ENCODE measurements around the gene PRKCZ.
A peak's percentile ranks its signal among the peaks of the same experiment; 100 is the strongest.

The PRKCZ gene

DNA sequence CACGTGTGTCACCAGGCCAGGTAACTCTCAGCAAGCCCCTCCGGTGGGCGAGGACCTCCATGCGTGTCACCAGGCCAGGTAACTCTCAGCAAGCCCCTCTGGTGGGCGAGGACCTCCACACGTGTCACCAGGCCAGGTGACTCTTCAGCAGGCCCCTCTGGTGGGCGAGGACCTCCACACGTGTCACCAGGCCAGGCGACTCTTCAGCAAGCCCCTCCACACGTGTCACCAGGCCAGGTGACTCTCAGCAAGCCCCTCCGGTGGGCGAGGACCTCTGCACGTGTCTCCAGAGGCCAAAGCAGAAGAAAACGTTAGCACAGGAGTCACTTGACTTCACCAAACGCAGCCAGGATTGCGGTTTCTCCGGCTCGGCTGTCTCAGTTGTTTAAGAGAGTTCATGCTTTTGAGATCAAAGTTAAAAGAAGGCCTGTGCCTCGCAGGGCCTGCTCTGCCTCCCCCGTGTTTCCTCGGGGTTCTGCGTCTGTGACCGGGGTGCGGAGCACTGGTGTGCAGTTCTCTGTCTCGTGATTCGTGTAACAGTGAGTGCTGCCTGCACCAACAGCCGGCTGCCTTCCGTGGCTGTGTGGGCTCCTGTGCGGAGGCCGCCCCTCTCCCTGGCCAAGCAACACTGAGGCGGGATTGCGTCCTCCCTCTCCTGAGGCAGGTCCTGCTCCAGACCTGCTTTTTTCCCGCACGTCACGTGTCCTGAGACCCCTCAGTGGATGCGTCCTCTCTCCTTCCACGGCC, 56.6 kb downstream of the PRKCZ start:
- TF ChIP-seq, protein P1, sequence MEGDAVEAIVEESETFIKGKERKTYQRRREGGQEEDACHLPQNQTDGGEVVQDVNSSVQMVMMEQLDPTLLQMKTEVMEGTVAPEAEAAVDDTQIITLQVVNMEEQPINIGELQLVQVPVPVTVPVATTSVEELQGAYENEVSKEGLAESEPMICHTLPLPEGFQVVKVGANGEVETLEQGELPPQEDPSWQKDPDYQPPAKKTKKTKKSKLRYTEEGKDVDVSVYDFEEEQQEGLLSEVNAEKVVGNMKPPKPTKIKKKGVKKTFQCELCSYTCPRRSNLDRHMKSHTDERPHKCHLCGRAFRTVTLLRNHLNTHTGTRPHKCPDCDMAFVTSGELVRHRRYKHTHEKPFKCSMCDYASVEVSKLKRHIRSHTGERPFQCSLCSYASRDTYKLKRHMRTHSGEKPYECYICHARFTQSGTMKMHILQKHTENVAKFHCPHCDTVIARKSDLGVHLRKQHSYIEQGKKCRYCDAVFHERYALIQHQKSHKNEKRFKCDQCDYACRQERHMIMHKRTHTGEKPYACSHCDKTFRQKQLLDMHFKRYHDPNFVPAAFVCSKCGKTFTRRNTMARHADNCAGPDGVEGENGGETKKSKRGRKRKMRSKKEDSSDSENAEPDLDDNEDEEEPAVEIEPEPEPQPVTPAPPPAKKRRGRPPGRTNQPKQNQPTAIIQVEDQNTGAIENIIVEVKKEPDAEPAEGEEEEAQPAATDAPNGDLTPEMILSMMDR (IDR thresholded peaks at IDR 0.05; ENCODE audit: insufficient read depth, low read depth, low read length, missing control alignments): no peak
- H3K4me3 ChIP-seq (ENCODE audit: low read depth, low read length): no peak overlapping the region
- DNase-seq (ENCODE audit: low read depth): no peak

GRCh38 chr1:2107586-2108212, 57.5 kb downstream of the PRKCZ start:
- no peak overlapping the region for H3K4me3 ChIP-seq (ENCODE audit: low read depth, low read length)
- TF ChIP-seq, protein P1 (IDR thresholded peaks at IDR 0.05; ENCODE audit: insufficient read depth, low read depth, low read length, missing control alignments): no peak
- no peak for DNase-seq (ENCODE audit: low read depth)

GRCh38 chr1:2108213-2108876, 58.1 kb downstream of the PRKCZ start:
- H3K4me3 ChIP-seq (ENCODE audit: low read depth, low read length): no peak overlapping the region
- TF ChIP-seq, protein P1 (IDR thresholded peaks at IDR 0.05; ENCODE audit: insufficient read depth, low read depth, low read length, missing control alignments): no peak
- peak; percentile 26 for DNase-seq (ENCODE audit: low read depth)

DNA sequence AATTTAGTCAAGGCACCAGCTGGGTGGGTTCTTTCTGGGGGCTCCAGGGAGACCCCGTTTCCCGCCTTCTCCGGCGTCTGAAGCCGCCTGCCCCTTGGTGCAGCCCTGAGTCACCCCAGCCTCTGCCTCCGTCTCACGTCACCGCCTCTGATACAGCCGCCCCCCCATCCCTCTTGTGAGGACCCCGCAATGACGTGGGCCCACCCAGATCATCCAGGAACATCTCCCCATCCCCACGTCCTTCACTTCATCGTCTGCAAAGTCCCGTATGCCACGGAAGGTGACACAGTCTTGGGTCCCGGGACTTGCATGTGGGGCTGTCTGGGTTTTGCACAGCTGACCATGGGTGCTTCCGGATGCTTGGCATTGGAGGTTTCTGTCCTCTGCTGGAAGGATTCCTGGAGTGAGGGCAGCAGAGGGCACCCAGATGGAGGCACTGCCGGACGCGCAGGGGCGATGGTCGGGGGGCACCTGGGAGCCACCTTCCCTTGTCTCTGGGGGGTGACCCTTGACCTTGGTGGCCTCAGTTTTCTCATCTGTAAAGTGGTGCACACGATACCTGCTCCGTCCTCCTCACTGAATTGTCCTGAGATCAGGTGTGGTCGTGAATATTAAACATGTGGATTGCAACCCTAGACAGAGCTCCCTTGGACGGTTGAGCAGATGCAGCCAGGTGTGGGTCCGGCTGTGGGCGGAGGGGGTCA, 58.8 kb downstream of the PRKCZ start:
- TF ChIP-seq, protein P1 (IDR thresholded peaks at IDR 0.05; ENCODE audit: insufficient read depth, low read depth, low read length, missing control alignments): no peak
- no peak overlapping the region for H3K4me3 ChIP-seq (ENCODE audit: low read depth, low read length)
- no peak for DNase-seq (ENCODE audit: low read depth)

DNA sequence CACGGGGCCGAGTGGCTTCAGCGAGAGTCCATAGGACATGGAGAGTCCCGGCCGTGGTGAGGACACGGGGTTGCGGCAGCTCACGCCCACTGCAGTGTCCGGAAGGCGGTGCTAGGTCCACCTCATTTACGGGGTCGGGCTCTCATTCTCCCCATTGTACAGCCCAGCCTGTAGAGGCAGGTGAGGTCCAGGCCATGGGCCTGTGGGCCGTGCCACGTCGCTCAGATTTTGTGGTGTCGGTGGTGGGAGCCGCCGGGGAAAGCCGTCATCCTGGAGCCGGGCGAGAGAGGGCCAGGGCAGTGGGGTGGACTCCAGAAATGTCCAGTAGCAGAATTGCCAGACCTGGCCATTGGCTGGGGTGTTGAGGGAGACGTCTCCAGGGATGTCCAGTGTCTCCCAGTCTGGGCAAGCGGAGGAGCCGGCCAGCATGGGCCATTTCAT, 59.4 kb downstream of the PRKCZ start:
- no peak for DNase-seq (ENCODE audit: low read depth)
- TF ChIP-seq, protein P1 (IDR thresholded peaks at IDR 0.05; ENCODE audit: insufficient read depth, low read depth, low read length, missing control alignments): no peak
- H3K4me3 ChIP-seq (ENCODE audit: low read depth, low read length): no peak overlapping the region

DNA sequence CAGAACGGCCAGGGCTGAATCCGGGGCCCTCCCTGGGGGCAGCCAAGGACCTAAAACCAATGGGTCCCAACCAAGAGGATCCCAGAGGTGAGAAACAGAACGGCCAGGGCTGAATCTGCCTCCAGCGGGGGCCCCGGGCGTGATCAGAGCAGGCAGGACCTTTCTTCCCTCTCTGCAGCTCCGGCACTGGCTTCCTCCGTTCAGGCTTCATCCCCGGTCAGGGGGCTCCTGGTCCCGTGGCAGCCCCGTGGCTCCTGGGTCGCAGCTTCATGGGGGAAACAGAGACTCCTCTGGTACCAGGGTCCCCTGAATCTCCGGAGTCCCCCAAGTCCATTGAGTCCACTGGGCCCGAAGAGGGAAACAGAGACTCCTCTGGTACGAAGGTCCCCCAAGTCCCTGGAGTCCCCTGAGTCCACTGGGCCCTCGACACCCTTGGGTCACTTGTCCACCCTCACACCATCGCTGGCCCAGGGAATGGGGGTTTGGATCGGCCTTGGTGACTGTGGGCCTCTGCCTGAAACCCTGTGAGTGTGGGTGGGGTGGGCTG, 60.1 kb downstream of the PRKCZ start:
- no peak overlapping the region for H3K4me3 ChIP-seq (ENCODE audit: low read depth, low read length)
- TF ChIP-seq, protein P1 (IDR thresholded peaks at IDR 0.05; ENCODE audit: insufficient read depth, low read depth, low read length, missing control alignments): no peak
- DNase-seq (ENCODE audit: low read depth): no peak
